PFSK-1 (cell line): Measurements from ENCODE around the gene THOC6.

ENCODE experiments used
- FOXP2 ChIP-seq: optimal IDR thresholded peaks from 2 replicates; pipeline ENCODE3; 2011; ENCODE audit warnings: borderline replicate concordance, control low read depth, inconsistent platforms; ENCODE audit not compliant: insufficient read depth; ENCODE audit errors: extremely low read length, extremely low read depth
- POLR2AphosphoS5 ChIP-seq: IDR thresholded peaks from 2 replicates; pipeline ENCODE4 v1.6.1; 2012; ENCODE audit warnings: low read depth, mild to moderate bottlenecking, control low read depth, low read length, moderate library complexity
- REST ChIP-seq, 2 experiments: IDR thresholded peaks; 2 replicates each; pipeline versions ENCODE4 v1.6.1 to v1.8.0; 2011 to 2012; ENCODE audit warnings: low read depth in 2 of 2, low read length in 2 of 2, control low read depth in 1 of 2, inconsistent platforms in 1 of 2, mild to moderate bottlenecking in 1 of 2, moderate library complexity in 1 of 2; ENCODE audit not compliant: insufficient read depth in 1 of 2
- SIN3A ChIP-seq: IDR thresholded peaks from 2 replicates; pipeline ENCODE4 v1.6.1; 2012; ENCODE audit warnings: mild to moderate bottlenecking, low read length, moderate library complexity, borderline replicate concordance; ENCODE audit not compliant: insufficient read depth
- TAF1 ChIP-seq: IDR thresholded peaks from 2 replicates; pipeline ENCODE4 v1.6.1; 2012; ENCODE audit warnings: low read length, control low read depth, borderline replicate concordance; ENCODE audit not compliant: insufficient read depth

GRCh38 chr16:3049921-3050481 lies 26.2 kb downstream of the THOC6 start:
- TF ChIP-seq TAF1 (no peak), SIN3A (no peak), REST (IDR thresholded peaks at IDR 0.05; ENCODE audit: insufficient read depth in 1 of 2, low read depth in 2 of 2, low read length in 2 of 2) (no peak), POLR2AphosphoS5 (no peak), FOXP2 (no peak)
